ENCODE data around the gene ARID1B. TPM values are rescaled to one million over a fixed set of nuclear protein-coding genes. Genes with fewer than 3 reads are reported as not detected.

ARID1B gene
- total RNA-seq, 1 experiment from 2014 or later: 86.3 TPM

GRCh38 chr6:156852858-156853216 is 75.7 kb downstream of the ARID1B start:
- no peaks in the 10 kb centered on the region for H3K27me3 ChIP-seq (replicated peaks; ENCODE audit: insufficient read depth, low read depth, low read length, poor library complexity)
- CTCF ChIA-PET: no interaction called here
- no peak for DNase-seq (ENCODE audit: low spot score)
- H3K36me3 ChIP-seq (ENCODE audit: insufficient read depth, low read length, poor library complexity, severe bottlenecking): no peaks in the 10 kb centered on the region
- peaks cover 50% of the 10 kb centered on the region for H3K4me1 ChIP-seq (ENCODE audit: insufficient read depth, low read length, poor library complexity, severe bottlenecking)
- POLR2A ChIA-PET (ENCODE audit: low non-redundant PET): interaction anchor here (0.6 kb wide), 1 partner anchor 21 kb away, joined by 3 read pairs; no protein-coding TSS in a partner anchor
- H3K27ac ChIP-seq (ENCODE audit: low read depth, low read length, poor library complexity, severe bottlenecking): no peak overlapping the region
- BruUV-seq (replicated peaks): no TSS peak
- no peaks in the 10 kb centered on the region for H3K9me3 ChIP-seq (ENCODE audit: low read depth, low read length, poor library complexity, severe bottlenecking)
- no peak overlapping the region for H3K4me3 ChIP-seq (ENCODE audit: low read depth, low read length, poor library complexity, severe bottlenecking)
- no peak for TF ChIP-seq EZH2 (IDR thresholded peaks at IDR 0.05; ENCODE audit: borderline replicate concordance, low read depth, low read length, poor library complexity, severe bottlenecking)
- TF ChIP-seq, protein P1, sequence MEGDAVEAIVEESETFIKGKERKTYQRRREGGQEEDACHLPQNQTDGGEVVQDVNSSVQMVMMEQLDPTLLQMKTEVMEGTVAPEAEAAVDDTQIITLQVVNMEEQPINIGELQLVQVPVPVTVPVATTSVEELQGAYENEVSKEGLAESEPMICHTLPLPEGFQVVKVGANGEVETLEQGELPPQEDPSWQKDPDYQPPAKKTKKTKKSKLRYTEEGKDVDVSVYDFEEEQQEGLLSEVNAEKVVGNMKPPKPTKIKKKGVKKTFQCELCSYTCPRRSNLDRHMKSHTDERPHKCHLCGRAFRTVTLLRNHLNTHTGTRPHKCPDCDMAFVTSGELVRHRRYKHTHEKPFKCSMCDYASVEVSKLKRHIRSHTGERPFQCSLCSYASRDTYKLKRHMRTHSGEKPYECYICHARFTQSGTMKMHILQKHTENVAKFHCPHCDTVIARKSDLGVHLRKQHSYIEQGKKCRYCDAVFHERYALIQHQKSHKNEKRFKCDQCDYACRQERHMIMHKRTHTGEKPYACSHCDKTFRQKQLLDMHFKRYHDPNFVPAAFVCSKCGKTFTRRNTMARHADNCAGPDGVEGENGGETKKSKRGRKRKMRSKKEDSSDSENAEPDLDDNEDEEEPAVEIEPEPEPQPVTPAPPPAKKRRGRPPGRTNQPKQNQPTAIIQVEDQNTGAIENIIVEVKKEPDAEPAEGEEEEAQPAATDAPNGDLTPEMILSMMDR (conservative IDR thresholded peaks at IDR 0.05; ENCODE audit: low read depth, low read length): no peak
- intact Hi-C loops (cut with micrococcal nuclease; ENCODE audit: unreplicated experiment): no loop called here

GRCh38 chr6:156853733-156854132 is 76.6 kb downstream of the ARID1B start:
- H3K36me3 ChIP-seq (ENCODE audit: insufficient read depth, low read length, poor library complexity, severe bottlenecking): no peaks in the 10 kb centered on the region
- DNase-seq (ENCODE audit: low spot score): no peak
- no peak overlapping the region for H3K27ac ChIP-seq (ENCODE audit: low read depth, low read length, poor library complexity, severe bottlenecking)
- BruUV-seq (replicated peaks): no TSS peak
- ChIA-PET POLR2A (ENCODE audit: low non-redundant PET) (interaction anchor here (0.7 kb wide), 1 partner anchor 38 kb away, joined by 3 read pairs; no protein-coding TSS in a partner anchor), CTCF (no interaction called here)
- no peaks in the 10 kb centered on the region for H3K9me3 ChIP-seq (ENCODE audit: low read depth, low read length, poor library complexity, severe bottlenecking)
- no peaks in the 10 kb centered on the region for H3K27me3 ChIP-seq (replicated peaks; ENCODE audit: insufficient read depth, low read depth, low read length, poor library complexity)
- H3K4me1 ChIP-seq (ENCODE audit: insufficient read depth, low read length, poor library complexity, severe bottlenecking): peaks cover 41% of the 10 kb centered on the region
- TF ChIP-seq, protein P1 (conservative IDR thresholded peaks at IDR 0.05; ENCODE audit: low read depth, low read length): no peak
- no peak for TF ChIP-seq EZH2 (IDR thresholded peaks at IDR 0.05; ENCODE audit: borderline replicate concordance, low read depth, low read length, poor library complexity, severe bottlenecking)
- intact Hi-C loops (cut with micrococcal nuclease; ENCODE audit: unreplicated experiment): no loop called here
- H3K4me3 ChIP-seq (ENCODE audit: low read depth, low read length, poor library complexity, severe bottlenecking): no peak overlapping the region

- Histone ChIP-seq H3K4me1 (ENCODE audit: insufficient read depth, low read length, poor library complexity, severe bottlenecking) (peaks cover 32% of the 10 kb centered on the region), H3K27ac (ENCODE audit: low read depth, low read length, poor library complexity, severe bottlenecking) (no peak overlapping the region), H3K27me3 (replicated peaks; ENCODE audit: insufficient read depth, low read depth, low read length, poor library complexity) (no peaks in the 10 kb centered on the region), H3K36me3 (ENCODE audit: insufficient read depth, low read length, poor library complexity, severe bottlenecking) (no peaks in the 10 kb centered on the region), H3K4me3 (ENCODE audit: low read depth, low read length, poor library complexity, severe bottlenecking) (no peak overlapping the region), H3K9me3 (ENCODE audit: low read depth, low read length, poor library complexity, severe bottlenecking) (no peaks in the 10 kb centered on the region)
- BruUV-seq (replicated peaks): no TSS peak
- POLR2A ChIA-PET (ENCODE audit: low non-redundant PET): interaction anchor here (0.7 kb wide), 1 partner anchor 37 kb away, joined by 3 read pairs; no protein-coding TSS in a partner anchor
- DNase-seq (ENCODE audit: low spot score): no peak
- intact Hi-C loops (cut with micrococcal nuclease; ENCODE audit: unreplicated experiment): no loop called here
- TF ChIP-seq EZH2 (IDR thresholded peaks at IDR 0.05; ENCODE audit: borderline replicate concordance, low read depth, low read length, poor library complexity, severe bottlenecking): no peak
- TF ChIP-seq, protein P1 (conservative IDR thresholded peaks at IDR 0.05; ENCODE audit: low read depth, low read length): no peak
- CTCF ChIA-PET: no interaction called here
Observed at GRCh38 chr6:156854466-156855161, 77.4 kb downstream of the ARID1B start.
